K562 (cell line): ENCODE results near the gene ATXN1.

Experiments
- CC2D1A ChIP-seq: fragments of 450-650 bp; IDR thresholded peaks from 2 replicates; pipeline ENCODE4 v1.6.1; 2017; ENCODE audit warnings: mild to moderate bottlenecking
- GABPA ChIP-seq: fragments of 200-800 bp; sonication (Bioruptor generic); conservative IDR thresholded peaks from 2 replicates; pipeline ENCODE4 v1.6.1; 2016; ENCODE audit warnings: low read depth, missing genetic modification characterization, missing compliant biosample characterization
- HDAC2 ChIP-seq: fragments of 450-650 bp; IDR thresholded peaks from 2 replicates; pipeline ENCODE4 v1.6.1; 2016; ENCODE audit warnings: mild to moderate bottlenecking
- JUNB ChIP-seq: fragments of 450-650 bp; formaldehyde crosslinking; conservative IDR thresholded peaks from 2 replicates; pipeline ENCODE4 v1.4.0; 2020; ENCODE audit warnings: mild to moderate bottlenecking
- POLR2AphosphoS5 ChIP-seq: IDR thresholded peaks from 2 replicates; pipeline ENCODE4 v1.6.1; 2011; ENCODE audit warnings: mild to moderate bottlenecking, low read depth, low read length, moderate library complexity; ENCODE audit not compliant: control insufficient read depth, insufficient read depth
- PTTG1 ChIP-seq: fragments of 450-650 bp; IDR thresholded peaks from 2 replicates; pipeline ENCODE4 v1.6.1; 2016; ENCODE audit warnings: low read depth, mild to moderate bottlenecking, missing genetic modification characterization, missing compliant biosample characterization
- THRA ChIP-seq: fragments of 450-650 bp; IDR thresholded peaks from 2 replicates; pipeline ENCODE4 v1.6.1; 2017; ENCODE audit warnings: mild to moderate bottlenecking, moderate library complexity
- U2AF1 ChIP-seq: fragments of 200-400 bp; formaldehyde crosslinking; optimal IDR thresholded peaks from 2 replicates; pipeline ENCODE3; 2017; ENCODE audit warnings: mild to moderate bottlenecking, low read depth, low read length, moderate library complexity
- ZNF764 ChIP-seq: fragments of 250-450 bp; sonication (Bioruptor Pico); IDR thresholded peaks from 2 replicates; pipeline ENCODE4 v1.4.0; 2020; ENCODE audit warnings: low read depth, mild to moderate bottlenecking, moderate library complexity
- TF ChIP-seq, protein P1 (sequence below): fragments of 450-650 bp; IDR thresholded peaks from 2 replicates; pipeline ENCODE4 v1.6.1; 2018; ENCODE audit warnings: mild to moderate bottlenecking, low read depth; ENCODE audit not compliant: partially characterized antibody
- TF ChIP-seq, protein P2 (sequence below): fragments of 450-650 bp; formaldehyde crosslinking; conservative IDR thresholded peaks from 2 replicates; pipeline ENCODE4 v1.4.0; 2022; ENCODE audit warnings: mild to moderate bottlenecking, missing genetic modification characterization
- TF ChIP-seq, protein P3 (sequence below): sonication (generic); formaldehyde crosslinking; IDR thresholded peaks from 2 replicates; pipeline ENCODE4 v1.9.0; 2022; ENCODE audit warnings: mild to moderate bottlenecking, missing genetic modification reagents
- TF ChIP-seq, protein P4 (sequence below): fragments of 250-450 bp; sonication (Bioruptor Pico); IDR thresholded peaks from 2 replicates; pipeline ENCODE4 v1.5.0; 2021; ENCODE audit warnings: mild to moderate bottlenecking, borderline replicate concordance

DNA sequence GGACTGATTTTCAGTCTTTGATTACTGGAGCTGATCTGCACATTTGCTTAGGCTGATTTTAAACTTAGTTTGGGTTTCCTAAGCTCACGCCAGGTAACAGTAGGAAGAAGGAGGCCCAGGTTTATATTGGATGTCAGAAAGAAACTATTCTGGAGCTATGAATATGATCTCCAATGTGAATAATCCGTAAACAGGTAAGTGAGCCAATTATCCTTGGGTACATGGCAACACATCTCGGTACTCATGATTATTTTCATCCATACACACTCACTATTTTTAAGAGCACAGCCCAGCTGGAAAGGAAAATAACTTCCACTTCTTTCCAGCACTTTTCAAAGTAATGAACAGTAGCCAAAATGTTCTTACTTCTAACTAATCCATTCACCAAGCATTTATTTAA is 7.0 kb downstream of the ATXN1 start:
- TF ChIP-seq GABPA (tag) (no peak), ZNF764 (CRISPR knock-in tag) (no peak), POLR2AphosphoS5 (no peak), PTTG1 (no peak), U2AF1 (no peak), THRA (no peak), HDAC2 (no peak), CC2D1A (no peak), JUNB (no peak)
- TF ChIP-seq, protein P1, sequence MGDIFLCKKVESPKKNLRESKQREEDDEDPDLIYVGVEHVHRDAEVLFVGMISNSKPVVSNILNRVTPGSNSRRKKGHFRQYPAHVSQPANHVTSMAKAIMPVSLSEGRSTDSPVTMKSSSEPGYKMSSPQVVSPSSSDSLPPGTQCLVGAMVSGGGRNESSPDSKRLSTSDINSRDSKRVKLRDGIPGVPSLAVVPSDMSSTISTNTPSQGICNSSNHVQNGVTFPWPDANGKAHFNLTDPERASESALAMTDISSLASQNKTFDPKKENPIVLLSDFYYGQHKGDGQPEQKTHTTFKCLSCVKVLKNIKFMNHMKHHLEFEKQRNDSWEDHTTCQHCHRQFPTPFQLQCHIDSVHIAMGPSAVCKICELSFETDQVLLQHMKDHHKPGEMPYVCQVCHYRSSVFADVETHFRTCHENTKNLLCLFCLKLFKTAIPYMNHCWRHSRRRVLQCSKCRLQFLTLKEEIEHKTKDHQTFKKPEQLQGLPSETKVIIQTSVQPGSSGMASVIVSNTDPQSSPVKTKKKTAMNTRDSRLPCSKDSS, result no peak
- TF ChIP-seq, protein P2, sequence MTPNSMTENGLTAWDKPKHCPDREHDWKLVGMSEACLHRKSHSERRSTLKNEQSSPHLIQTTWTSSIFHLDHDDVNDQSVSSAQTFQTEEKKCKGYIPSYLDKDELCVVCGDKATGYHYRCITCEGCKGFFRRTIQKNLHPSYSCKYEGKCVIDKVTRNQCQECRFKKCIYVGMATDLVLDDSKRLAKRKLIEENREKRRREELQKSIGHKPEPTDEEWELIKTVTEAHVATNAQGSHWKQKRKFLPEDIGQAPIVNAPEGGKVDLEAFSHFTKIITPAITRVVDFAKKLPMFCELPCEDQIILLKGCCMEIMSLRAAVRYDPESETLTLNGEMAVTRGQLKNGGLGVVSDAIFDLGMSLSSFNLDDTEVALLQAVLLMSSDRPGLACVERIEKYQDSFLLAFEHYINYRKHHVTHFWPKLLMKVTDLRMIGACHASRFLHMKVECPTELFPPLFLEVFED (CRISPR knock-in tag), result no peak
- TF ChIP-seq, protein P3, sequence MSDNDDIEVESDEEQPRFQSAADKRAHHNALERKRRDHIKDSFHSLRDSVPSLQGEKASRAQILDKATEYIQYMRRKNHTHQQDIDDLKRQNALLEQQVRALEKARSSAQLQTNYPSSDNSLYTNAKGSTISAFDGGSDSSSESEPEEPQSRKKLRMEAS, result no peak
- TF ChIP-seq, protein P4, sequence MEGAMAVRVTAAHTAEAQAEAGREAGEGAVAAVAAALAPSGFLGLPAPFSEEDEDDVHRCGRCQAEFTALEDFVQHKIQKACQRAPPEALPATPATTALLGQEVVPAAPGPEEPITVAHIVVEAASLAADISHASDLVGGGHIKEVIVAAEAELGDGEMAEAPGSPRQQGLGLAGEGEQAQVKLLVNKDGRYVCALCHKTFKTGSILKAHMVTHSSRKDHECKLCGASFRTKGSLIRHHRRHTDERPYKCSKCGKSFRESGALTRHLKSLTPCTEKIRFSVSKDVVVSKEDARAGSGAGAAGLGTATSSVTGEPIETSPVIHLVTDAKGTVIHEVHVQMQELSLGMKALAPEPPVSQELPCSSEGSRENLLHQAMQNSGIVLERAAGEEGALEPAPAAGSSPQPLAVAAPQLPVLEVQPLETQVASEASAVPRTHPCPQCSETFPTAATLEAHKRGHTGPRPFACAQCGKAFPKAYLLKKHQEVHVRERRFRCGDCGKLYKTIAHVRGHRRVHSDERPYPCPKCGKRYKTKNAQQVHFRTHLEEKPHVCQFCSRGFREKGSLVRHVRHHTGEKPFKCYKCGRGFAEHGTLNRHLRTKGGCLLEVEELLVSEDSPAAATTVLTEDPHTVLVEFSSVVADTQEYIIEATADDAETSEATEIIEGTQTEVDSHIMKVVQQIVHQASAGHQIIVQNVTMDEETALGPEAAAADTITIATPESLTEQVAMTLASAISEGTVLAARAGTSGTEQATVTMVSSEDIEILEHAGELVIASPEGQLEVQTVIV, result no peak
